Measurements from ENCODE around the gene LAMA3.

- TF ChIP-seq CTCF (IDR thresholded peaks at IDR 0.05) (no peak), POLR2A (IDR thresholded peaks at IDR 0.05) (no peak)
These were observed 161.0 kb downstream of the LAMA3 start for GRCh38 chr18:23850215-23850614.

Measured in right lobe of liver (tissue), 4 donors.